Smooth muscle cell (in vitro differentiated cells): ENCODE data around the gene POLR3F. TPM values are rescaled to one million over a fixed set of nuclear protein-coding genes. Genes with fewer than 3 reads are reported as not detected.

ENCODE experiments used
- DNase-seq: peaks from one replicate; lab custom pipeline; 2025; ENCODE audit not compliant: unreplicated experiment; lab: John Stamatoyannopoulos, UW
- H2AFZ ChIP-seq: fragments of 200-600 bp; sonication (generic); 2 replicates; pipeline ENCODE4 v1.6.0; 2016; ENCODE audit warnings: antibody characterized with exemption, low read depth, mild to moderate bottlenecking
- H3F3A ChIP-seq: fragments of 200-600 bp; sonication (generic); 2 replicates; pipeline ENCODE4 v1.6.0; 2017; ENCODE audit warnings: antibody characterized with exemption, low read depth
- H3K27ac ChIP-seq: fragments of 200-600 bp; sonication (generic); 2 replicates; pipeline ENCODE4 v1.5.1; 2016; ENCODE audit warnings: low read depth, mild to moderate bottlenecking
- H3K27me3 ChIP-seq: fragments of 200-600 bp; sonication (generic); 2 replicates; pipeline ENCODE4 v1.6.1; 2016; ENCODE audit warnings: low read depth, mild to moderate bottlenecking
- H3K36me3 ChIP-seq: fragments of 200-600 bp; sonication (generic); 2 replicates; pipeline ENCODE4 v1.5.1; 2016; ENCODE audit warnings: low read depth
- H3K4me1 ChIP-seq: fragments of 200-600 bp; sonication (generic); 2 replicates; pipeline ENCODE4 v1.5.1; 2016; ENCODE audit warnings: low read depth
- H3K4me2 ChIP-seq: fragments of 200-600 bp; sonication (generic); 2 replicates; pipeline ENCODE4 v1.6.0; 2016; ENCODE audit warnings: mild to moderate bottlenecking
- H3K4me3 ChIP-seq: fragments of 200-600 bp; sonication (generic); 2 replicates; pipeline ENCODE4 v1.5.1; 2016; ENCODE audit warnings: mild to moderate bottlenecking
- H3K79me2 ChIP-seq: fragments of 200-600 bp; sonication (generic); 2 replicates; pipeline ENCODE4 v1.6.0; 2016; ENCODE audit warnings: low read depth, mild to moderate bottlenecking
- H3K9ac ChIP-seq: fragments of 200-600 bp; sonication (generic); 2 replicates; pipeline ENCODE4 v1.6.0; 2016; ENCODE audit warnings: low read depth
- H3K9me3 ChIP-seq: fragments of 200-600 bp; sonication (generic); replicated peaks from 2 replicates; pipeline ENCODE4 v1.5.1; 2016; ENCODE audit warnings: low read depth
- H4K20me1 ChIP-seq: fragments of 200-600 bp; sonication (generic); 2 replicates; pipeline ENCODE4 v1.6.0; 2016; ENCODE audit warnings: low read depth
- WGBS: methylation state at CpG from one replicate; pipeline ENCODE4 v1.1.7; 2016; ENCODE audit warnings: low lambda C conversion rate; 5-methylcytosine and 5-hydroxymethylcytosine counted together
- polyA plus RNA-seq: library from polyadenylated mRNA; unstranded; fragments of >200 nt; fragmentation: Nextera tagmentation; extraction: Ambion mirVana; gene quantifications from 2 replicates; pipeline ENCODE4 v1.2.1, GENCODE V29; 2016
- total RNA-seq: library from RNA; depleted of rRNA; stranded (reverse); fragments of >200 nt; gene quantifications from 2 replicates; pipeline ENCODE4 v1.2.3, GENCODE V29; 2014
- TF ChIP-seq, protein P1 (sequence below): fragments of 200-600 bp; sonication (generic); IDR thresholded peaks from 2 replicates; pipeline ENCODE4 v1.5.1; 2017; ENCODE audit warnings: borderline replicate concordance, mild to moderate bottlenecking, antibody characterized with exemption; ENCODE audit not compliant: insufficient read depth, poor library complexity, severe bottlenecking

Gene POLR3F
- total and polyA plus RNA-seq, 2 experiments from 2014 or later: 8.1 to 74.9 TPM

DNA sequence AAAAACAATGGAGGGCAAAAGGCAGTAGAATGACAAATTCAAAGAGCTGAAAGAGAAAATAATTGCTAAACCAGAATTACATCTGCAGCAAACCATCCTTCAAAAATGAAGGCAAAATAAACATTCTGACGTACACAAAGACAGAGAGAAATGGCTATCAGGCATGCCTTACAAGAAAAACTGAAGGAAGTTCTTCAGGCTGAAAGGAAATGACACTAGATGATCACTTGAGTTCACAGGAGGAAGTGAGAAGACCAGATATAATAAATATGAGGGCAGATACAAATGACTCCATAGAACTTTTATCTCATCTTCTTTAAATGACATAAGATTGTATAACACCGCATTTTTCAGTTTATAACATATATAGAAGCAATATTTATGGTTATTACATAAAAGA, 30.3 kb upstream of the POLR3F start:
- TF ChIP-seq, protein P1, sequence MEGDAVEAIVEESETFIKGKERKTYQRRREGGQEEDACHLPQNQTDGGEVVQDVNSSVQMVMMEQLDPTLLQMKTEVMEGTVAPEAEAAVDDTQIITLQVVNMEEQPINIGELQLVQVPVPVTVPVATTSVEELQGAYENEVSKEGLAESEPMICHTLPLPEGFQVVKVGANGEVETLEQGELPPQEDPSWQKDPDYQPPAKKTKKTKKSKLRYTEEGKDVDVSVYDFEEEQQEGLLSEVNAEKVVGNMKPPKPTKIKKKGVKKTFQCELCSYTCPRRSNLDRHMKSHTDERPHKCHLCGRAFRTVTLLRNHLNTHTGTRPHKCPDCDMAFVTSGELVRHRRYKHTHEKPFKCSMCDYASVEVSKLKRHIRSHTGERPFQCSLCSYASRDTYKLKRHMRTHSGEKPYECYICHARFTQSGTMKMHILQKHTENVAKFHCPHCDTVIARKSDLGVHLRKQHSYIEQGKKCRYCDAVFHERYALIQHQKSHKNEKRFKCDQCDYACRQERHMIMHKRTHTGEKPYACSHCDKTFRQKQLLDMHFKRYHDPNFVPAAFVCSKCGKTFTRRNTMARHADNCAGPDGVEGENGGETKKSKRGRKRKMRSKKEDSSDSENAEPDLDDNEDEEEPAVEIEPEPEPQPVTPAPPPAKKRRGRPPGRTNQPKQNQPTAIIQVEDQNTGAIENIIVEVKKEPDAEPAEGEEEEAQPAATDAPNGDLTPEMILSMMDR: no peak
- H3K4me3 ChIP-seq: no peak overlapping the region
- no peaks in the 10 kb centered on the region for H3K36me3 ChIP-seq
- H3K4me1 ChIP-seq: no peaks in the 10 kb centered on the region
- H3K27ac ChIP-seq: no peak overlapping the region
- no peak overlapping the region for H2AFZ ChIP-seq
- no peaks in the 10 kb centered on the region for H3F3A ChIP-seq
- H3K27me3 ChIP-seq: no peaks in the 10 kb centered on the region
- no peaks in the 10 kb centered on the region for H4K20me1 ChIP-seq
- H3K9ac ChIP-seq: no peak overlapping the region
- WGBS: 92% methylated on average over 2 of the region's 2 CpGs
- H3K79me2 ChIP-seq: no peaks in the 10 kb centered on the region
- no peak overlapping the region for H3K4me2 ChIP-seq
- no peaks in the 10 kb centered on the region for H3K9me3 ChIP-seq
- no peak for DNase-seq

DNA sequence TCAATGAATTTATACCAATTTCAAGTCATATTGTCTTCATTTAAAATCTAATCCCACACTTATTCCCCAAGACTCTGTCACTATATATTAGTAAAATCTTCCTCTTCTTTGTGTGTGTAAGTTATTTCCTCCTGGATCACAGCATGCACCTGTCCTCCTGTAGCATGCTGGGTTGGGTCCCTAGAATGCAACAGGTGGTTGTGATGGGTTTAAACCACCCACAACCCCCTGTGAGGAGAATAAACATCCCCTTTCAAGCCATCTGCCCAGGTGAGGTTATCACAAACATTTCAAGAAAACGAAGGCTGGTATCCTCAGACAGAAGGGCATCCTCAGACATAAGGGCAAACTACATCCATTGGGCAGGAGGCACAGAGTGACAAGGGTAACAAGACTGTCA, 26.8 kb upstream of the POLR3F start:
- no peak overlapping the region for H3K4me3 ChIP-seq
- H3K4me2 ChIP-seq: no peak overlapping the region
- H3K9ac ChIP-seq: no peak overlapping the region
- H3K79me2 ChIP-seq: no peaks in the 10 kb centered on the region
- no peaks in the 10 kb centered on the region for H4K20me1 ChIP-seq
- no peaks in the 10 kb centered on the region for H3F3A ChIP-seq
- no peak overlapping the region for H3K27ac ChIP-seq
- H3K36me3 ChIP-seq: no peaks in the 10 kb centered on the region
- no peak overlapping the region for H2AFZ ChIP-seq
- no peaks in the 10 kb centered on the region for H3K27me3 ChIP-seq
- no peak for DNase-seq
- TF ChIP-seq, protein P1: no peak
- no peaks in the 10 kb centered on the region for H3K9me3 ChIP-seq
- no peaks in the 10 kb centered on the region for H3K4me1 ChIP-seq
- 0% methylated on average over 1 of the region's 1 CpG for WGBS

DNA sequence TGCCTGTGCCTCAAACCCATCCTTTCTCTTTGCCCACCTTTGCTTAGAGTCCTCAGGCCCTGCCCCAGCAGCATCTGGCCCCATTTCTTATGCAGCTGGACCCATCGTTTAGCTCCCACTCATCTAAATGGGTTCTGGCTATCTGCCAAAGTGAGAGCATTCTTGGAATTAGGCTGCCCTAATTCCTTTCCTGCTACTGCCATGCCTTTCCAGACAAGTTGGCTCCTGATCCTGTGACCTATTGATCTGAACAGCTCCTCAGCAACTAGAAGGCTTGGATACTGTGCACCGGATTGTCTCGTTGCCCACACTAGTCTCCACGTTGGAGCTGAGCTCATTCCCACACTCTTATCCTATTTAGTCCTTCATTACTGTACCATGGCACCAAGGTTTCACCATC, 23.3 kb upstream of the POLR3F start:
- no peaks in the 10 kb centered on the region for H3K27me3 ChIP-seq
- no peaks in the 10 kb centered on the region for H4K20me1 ChIP-seq
- H3K9me3 ChIP-seq: no peaks in the 10 kb centered on the region
- H3F3A ChIP-seq: no peaks in the 10 kb centered on the region
- no peak overlapping the region for H3K9ac ChIP-seq
- no peak overlapping the region for H2AFZ ChIP-seq
- H3K36me3 ChIP-seq: no peaks in the 10 kb centered on the region
- no peak overlapping the region for H3K27ac ChIP-seq
- 73% methylated on average over 4 of the region's 4 CpGs for WGBS
- H3K4me2 ChIP-seq: no peak overlapping the region
- DNase-seq: no peak
- H3K79me2 ChIP-seq: no peaks in the 10 kb centered on the region
- H3K4me1 ChIP-seq: no peaks in the 10 kb centered on the region
- TF ChIP-seq, protein P1: no peak
- H3K4me3 ChIP-seq: no peak overlapping the region

DNA sequence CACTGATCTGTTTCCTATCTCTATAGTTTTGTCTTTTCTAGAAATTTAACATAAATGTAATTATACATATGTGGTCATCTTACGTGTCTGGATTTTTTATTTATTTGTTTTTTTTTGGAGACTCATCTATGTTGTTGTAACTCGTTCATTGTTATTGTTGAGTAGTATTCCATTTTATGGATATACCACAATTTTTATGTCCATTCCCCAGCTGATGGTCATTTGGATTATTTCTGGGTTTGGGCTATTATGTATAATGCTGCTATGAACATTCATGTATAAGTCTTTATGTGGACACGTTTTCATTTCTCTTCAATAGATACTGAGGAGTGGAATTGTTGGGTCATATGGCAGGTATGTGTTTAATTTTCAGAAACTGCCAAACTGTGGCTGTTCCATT, 10.6 kb upstream of the POLR3F start:
- WGBS: 96% methylated on average over 3 of the region's 3 CpGs
- TF ChIP-seq, protein P1: no peak
- H3K27me3 ChIP-seq: no peaks in the 10 kb centered on the region
- no peaks in the 10 kb centered on the region for H3K79me2 ChIP-seq
- H3K9ac ChIP-seq: no peak overlapping the region
- H3F3A ChIP-seq: no peaks in the 10 kb centered on the region
- H3K4me2 ChIP-seq: no peak overlapping the region
- H2AFZ ChIP-seq: no peak overlapping the region
- no peak overlapping the region for H3K4me3 ChIP-seq
- no peaks in the 10 kb centered on the region for H3K36me3 ChIP-seq
- no peaks in the 10 kb centered on the region for H4K20me1 ChIP-seq
- no peaks in the 10 kb centered on the region for H3K9me3 ChIP-seq
- no peak for DNase-seq
- no peaks in the 10 kb centered on the region for H3K4me1 ChIP-seq
- no peak overlapping the region for H3K27ac ChIP-seq
